Mucosa of descending colon (tissue), 3 donors: ENCODE results near the gene GIMAP4. TPM values are rescaled to one million over a fixed set of nuclear protein-coding genes. Genes with fewer than 3 reads are reported as not detected.
A peak's percentile ranks its signal among the peaks of the same experiment; 100 is the strongest.

Experiments
- ATAC-seq: fragments of 200-7000 bp; cut with Tn5 transposase; one replicate; pipeline ENCODE4 v1.9.1; 2020; ENCODE audit warnings: mild to moderate bottlenecking, moderate library complexity
- DNase-seq, 3 donors: peaks; one replicate each; pipeline ENCODE4 v3.0.0-alpha.2; 2020
- H3K36me3 ChIP-seq: fragments of 200-600 bp; one replicate; pipeline ENCODE4 v1.8.0; 2021; ENCODE audit warnings: low read depth, mild to moderate bottlenecking
- H3K4me1 ChIP-seq: fragments of 200-600 bp; one replicate; pipeline ENCODE4 v1.8.0; 2021; ENCODE audit warnings: low read depth, mild to moderate bottlenecking
- H3K4me3 ChIP-seq: fragments of 200-600 bp; one replicate; pipeline ENCODE4 v1.8.0; 2021; ENCODE audit warnings: mild to moderate bottlenecking
- H3K9me3 ChIP-seq: fragments of 200-600 bp; one replicate; pipeline ENCODE4 v1.8.0; 2021; ENCODE audit warnings: mild to moderate bottlenecking
- CTCF ChIP-seq: fragments of 200-600 bp; IDR thresholded peaks from one replicate; pipeline ENCODE4 v1.8.0; 2022; ENCODE audit warnings: antibody characterized with exemption, mild to moderate bottlenecking
- intact Hi-C, 2 donors: fragments of 100-400 bp; cut with DNase I in 1 of 2; cut with micrococcal nuclease in 1 of 2; formaldehyde crosslinking; loops; one replicate each; pipeline versions ENCODE4 v1.11.0 to v1.11.1; 2022; cut with DNase I, micrococcal nuclease
- total RNA-seq, 3 donors: library from RNA; stranded (reverse); fragmentation: NEBNext Ultra II Directional in 2 of 3; extraction: Animal tissue kit (Norgen Biotek cat#: 25700) in 2 of 3; gene quantifications; one replicate each; pipeline versions ENCODE4 v1.2.1 to v1.2.4, GENCODE V29; 2021 to 2023
- donor health status: DM: no; HTN: no; CAD: no; lungs with moderate emphysema.
- donor health status: DM: no; HTN: no; CAD: no.
- donor health status: DM: no; HTN: yes; CAD: no.

GIMAP4 gene
- total RNA-seq, 3 donors from 2014 or later, result 10.5 to 22.6 (median 18.1) TPM

- Histone ChIP-seq H3K4me1 (no peaks in the 10 kb centered on the region), H3K36me3 (no peaks in the 10 kb centered on the region), H3K9me3 (peaks cover 26% of the 10 kb centered on the region), H3K4me3 (no peak overlapping the region)
- intact Hi-C loops, result no loop called here
- no peak for ATAC-seq
- DNase-seq, result no peak
- TF ChIP-seq CTCF, result no peak
Observed at GRCh38 chr7:150538259-150538658, 28.9 kb upstream of the GIMAP4 start.

- DNase-seq, result no peak
- intact Hi-C loops, result no loop called here
- TF ChIP-seq CTCF, result no peak
- no peak for ATAC-seq
- Histone ChIP-seq H3K4me1 (no peaks in the 10 kb centered on the region), H3K9me3 (peaks cover 11% of the 10 kb centered on the region), H3K4me3 (no peak overlapping the region), H3K36me3 (no peaks in the 10 kb centered on the region)
Observed at GRCh38 chr7:150553163-150553562, 14.0 kb upstream of the GIMAP4 start.

- H3K36me3 ChIP-seq, result no peaks in the 10 kb centered on the region
- DNase-seq (no peak), ATAC-seq (peak; percentile 80)
- peaks cover 19% of the 10 kb centered on the region for H3K9me3 ChIP-seq
- no peak for TF ChIP-seq CTCF
- no peaks in the 10 kb centered on the region for H3K4me1 ChIP-seq
- no peak overlapping the region for H3K4me3 ChIP-seq
- intact Hi-C loops, result no loop called here
Observed at GRCh38 chr7:150556521-150557138, 10.6 kb upstream of the GIMAP4 start.

- no peak overlapping the region for H3K4me3 ChIP-seq
- DNase-seq (no peak), ATAC-seq (no peak)
- H3K4me1 ChIP-seq, result no peaks in the 10 kb centered on the region
- H3K36me3 ChIP-seq, result no peaks in the 10 kb centered on the region
- intact Hi-C loops, result no loop called here
- TF ChIP-seq CTCF, result no peak
- H3K9me3 ChIP-seq, result peaks cover 19% of the 10 kb centered on the region
Observed at GRCh38 chr7:150560486-150560885, 6.7 kb upstream of the GIMAP4 start.

- intact Hi-C loops, result no loop called here
Observed at GRCh38 chr7:150562919-150563318, 4.3 kb upstream of the GIMAP4 start.

More at GRCh38 chr7:150562919-150563318, 4.3 kb upstream of the GIMAP4 start:
- DNase-seq (no peak), ATAC-seq (no peak)
- Histone ChIP-seq H3K9me3 (peaks cover 19% of the 10 kb centered on the region), H3K36me3 (no peaks in the 10 kb centered on the region), H3K4me1 (no peaks in the 10 kb centered on the region), H3K4me3 (no peak overlapping the region)
- TF ChIP-seq CTCF, result no peak
